ENCODE results near the gene GALNT2. TPM values are rescaled to one million over a fixed set of nuclear protein-coding genes. Genes with fewer than 3 reads are reported as not detected.

GALNT2 gene
- total and polyA plus RNA-seq, 4 experiments from 2014 or later, result 11.5 to 20.9 (median 15.8) TPM

DNA sequence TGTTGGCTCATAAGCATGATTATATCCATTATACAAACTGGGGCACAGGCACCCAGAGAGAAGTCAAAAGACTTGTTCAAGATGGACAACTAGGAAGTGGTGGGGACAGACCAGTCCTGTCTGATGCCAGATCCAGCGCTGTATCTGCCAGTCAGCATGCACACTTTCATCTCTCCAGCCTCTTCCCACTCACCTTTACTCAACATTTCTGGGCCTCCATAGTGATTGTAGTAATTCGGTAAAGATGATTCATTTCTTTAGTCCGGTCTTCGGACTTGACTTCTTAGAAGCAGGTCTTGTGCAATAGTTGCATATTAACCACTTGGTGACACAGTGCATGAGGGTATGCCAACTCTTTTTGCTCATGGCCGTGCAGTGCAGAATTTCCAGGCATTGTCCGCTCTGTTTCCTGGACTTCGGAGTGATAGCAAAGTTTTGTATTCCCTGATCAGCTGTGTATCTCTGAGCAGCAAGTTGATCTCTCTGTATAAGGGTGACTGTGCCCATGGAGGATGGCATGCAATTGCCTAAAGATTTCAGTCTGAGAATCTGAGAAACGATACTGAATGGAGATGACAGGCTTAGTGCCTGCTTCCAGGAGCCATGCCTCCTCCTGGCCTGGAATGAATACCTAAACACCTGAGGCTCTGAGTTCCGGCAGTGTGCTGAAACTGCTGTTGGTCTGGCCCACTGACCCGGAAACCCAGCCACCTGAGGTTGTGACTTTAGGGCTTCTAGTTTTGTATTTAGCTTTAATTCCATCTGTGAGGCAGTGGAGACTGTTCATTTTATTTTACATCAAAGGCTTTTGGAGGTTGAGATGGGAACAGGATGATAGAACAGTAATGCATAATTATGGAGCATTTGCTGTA lies 39.0 kb downstream of the GALNT2 start:
- no peaks in the 10 kb centered on the region for H3K9me3 ChIP-seq (ENCODE audit: control insufficient read depth in 1 of 2, low read length in 2 of 2)
- Mint-ChIP-seq H3K27ac (peak overlapping the region in 4 of 7 donors; percentile 11 to 66 (median 24)), H3K9me3 (no peaks in the 10 kb centered on the region), H3K4me1 (peaks cover 45 to 89% (median 58%) of the 10 kb centered on the region in 4 donors), H3K27me3 (no peaks in the 10 kb centered on the region), H3K36me3 (no peaks in the 10 kb centered on the region), H3K4me3 (peak overlapping the region in 5 of 8 donors; percentile 13 to 63 (median 43))
- no peak for DNase-seq
- no peak overlapping the region for H3K27ac ChIP-seq (ENCODE audit: low read depth, low read length)
- no peak overlapping the region for H3K4me3 ChIP-seq (ENCODE audit: low read length in 2 of 2)
- no peaks in the 10 kb centered on the region for H3K27me3 ChIP-seq (ENCODE audit: insufficient read depth, low read length)
- peaks cover 44% of the 10 kb centered on the region for H3K4me1 ChIP-seq (ENCODE audit: insufficient read depth, low read length)
- POLR2A ChIA-PET (ENCODE audit: partially characterized antibody), result no interaction called here
- CTCF ChIA-PET (ENCODE audit: partially characterized antibody), result no interaction called here
- H3K36me3 ChIP-seq (ENCODE audit: insufficient read depth, low read length), result no peaks in the 10 kb centered on the region
- intact Hi-C loops (cut with micrococcal nuclease), result loop anchor here (2.0 kb wide), 1 partner anchor 37 kb away; no protein-coding TSS in a partner anchor

DNA sequence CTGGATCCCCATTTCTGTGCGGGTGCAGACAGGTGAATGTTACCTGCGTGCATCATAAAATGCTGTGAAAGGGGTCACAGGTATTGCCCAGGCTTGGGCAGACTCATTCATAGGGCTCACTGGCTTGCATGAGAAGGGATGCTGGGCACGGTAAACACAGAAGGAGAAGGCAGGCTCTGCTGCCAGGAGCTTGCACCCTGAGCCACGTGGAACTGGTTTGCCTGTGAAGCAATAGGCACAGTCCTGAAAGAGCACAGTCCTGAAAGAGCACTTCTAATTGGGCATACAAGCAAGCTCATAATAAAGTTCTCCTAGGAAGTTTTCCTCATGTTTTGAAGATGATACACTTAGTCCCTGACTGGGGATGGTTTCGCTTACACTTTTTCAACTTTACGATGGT lies 40.9 kb downstream of the GALNT2 start:
- CTCF ChIA-PET (ENCODE audit: partially characterized antibody), result no interaction called here
- intact Hi-C loops (cut with micrococcal nuclease), result no loop called here
- Histone ChIP-seq H3K27me3 (ENCODE audit: insufficient read depth, low read length) (no peaks in the 10 kb centered on the region), H3K4me3 (ENCODE audit: low read length in 2 of 2) (no peak overlapping the region), H3K36me3 (ENCODE audit: insufficient read depth, low read length) (no peaks in the 10 kb centered on the region), H3K27ac (ENCODE audit: low read depth, low read length) (no peak overlapping the region), H3K9me3 (ENCODE audit: control insufficient read depth in 1 of 2, low read length in 2 of 2) (no peaks in the 10 kb centered on the region), H3K4me1 (ENCODE audit: insufficient read depth, low read length) (peaks cover 38% of the 10 kb centered on the region)
- Mint-ChIP-seq H3K36me3 (peaks cover under 1 to 3% of the 10 kb centered on the region in 2 donors), H3K4me3 (no peak overlapping the region), H3K9me3 (no peaks in the 10 kb centered on the region), H3K4me1 (peaks cover 42 to 70% (median 52%) of the 10 kb centered on the region in 4 donors), H3K27ac (no peak overlapping the region), H3K27me3 (no peaks in the 10 kb centered on the region)
- POLR2A ChIA-PET (ENCODE audit: partially characterized antibody), result no interaction called here
- no peak for DNase-seq

DNA sequence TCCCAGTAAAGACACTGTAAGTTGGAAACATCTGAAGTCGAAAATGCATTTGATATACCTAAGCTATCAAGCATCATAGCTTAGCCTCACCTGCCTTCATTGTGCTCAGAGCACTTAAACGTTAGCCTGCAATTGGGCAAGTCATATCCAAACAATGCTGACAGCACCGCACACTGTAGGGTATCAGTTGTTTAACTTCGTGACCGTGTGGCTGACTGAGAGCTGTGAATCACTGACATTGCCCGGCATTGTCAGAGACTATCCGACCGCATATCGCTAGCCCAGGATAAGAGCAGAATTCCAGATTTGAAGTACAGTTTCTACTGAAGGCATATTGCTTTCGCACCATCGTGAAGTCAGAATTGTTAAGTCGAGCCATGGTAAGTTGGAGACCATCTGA lies 41.5 kb downstream of the GALNT2 start:
- Histone ChIP-seq H3K27me3 (ENCODE audit: insufficient read depth, low read length) (no peaks in the 10 kb centered on the region), H3K27ac (ENCODE audit: low read depth, low read length) (no peak overlapping the region), H3K4me1 (ENCODE audit: insufficient read depth, low read length) (peaks cover 32% of the 10 kb centered on the region), H3K9me3 (ENCODE audit: control insufficient read depth in 1 of 2, low read length in 2 of 2) (no peaks in the 10 kb centered on the region), H3K4me3 (ENCODE audit: low read length in 2 of 2) (no peak overlapping the region), H3K36me3 (ENCODE audit: insufficient read depth, low read length) (no peaks in the 10 kb centered on the region)
- ChIA-PET CTCF (ENCODE audit: partially characterized antibody) (interaction anchor here (1.5 kb wide), 1 partner anchor 62 kb away, joined by 3 read pairs; no protein-coding TSS in a partner anchor), POLR2A (ENCODE audit: partially characterized antibody) (no interaction called here)
- H3K9me3 Mint-ChIP-seq, result no peaks in the 10 kb centered on the region
- no peaks in the 10 kb centered on the region for H3K27me3 Mint-ChIP-seq
- intact Hi-C loops (cut with micrococcal nuclease), result no loop called here
- DNase-seq, result no peak
- peaks cover 3 to 7% of the 10 kb centered on the region in 2 donors for H3K36me3 Mint-ChIP-seq
- H3K4me1 Mint-ChIP-seq, result peaks cover 37 to 63% (median 50%) of the 10 kb centered on the region in 4 donors
- peak overlapping the region in 2 of 7 donors; percentile 16 to 22 for H3K27ac Mint-ChIP-seq
- peak overlapping the region in 2 of 8 donors; percentile 0 to 6 for H3K4me3 Mint-ChIP-seq

DNA sequence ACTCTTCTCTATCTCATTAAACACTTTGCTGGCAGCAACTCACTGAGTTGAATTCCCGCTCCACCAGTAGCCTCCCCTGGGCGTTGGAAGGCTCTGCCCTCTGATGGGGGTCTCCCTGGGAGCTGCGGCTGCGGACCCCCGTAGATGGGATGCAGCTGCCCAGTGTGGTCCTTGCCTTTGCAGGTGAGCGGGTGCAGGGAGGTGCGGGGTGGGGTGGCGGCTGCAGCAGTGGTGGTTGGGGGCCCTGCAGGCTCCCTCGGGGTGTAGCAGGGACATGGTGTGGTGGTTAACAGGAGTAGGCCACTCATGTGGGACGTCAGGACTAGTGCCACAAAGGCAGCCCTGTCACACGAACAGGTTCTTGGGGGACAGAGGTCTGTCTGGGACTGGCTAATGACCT lies 42.0 kb downstream of the GALNT2 start:
- Mint-ChIP-seq H3K27me3 (no peaks in the 10 kb centered on the region), H3K4me1 (peaks cover 33 to 58% (median 46%) of the 10 kb centered on the region in 4 donors), H3K36me3 (peaks cover 3 to 10% of the 10 kb centered on the region in 2 donors), H3K27ac (peak overlapping the region in 4 of 7 donors; percentile 19 to 62 (median 36)), H3K9me3 (no peaks in the 10 kb centered on the region), H3K4me3 (peak overlapping the region in 1 of 8 donors; percentile 40)
- Histone ChIP-seq H3K9me3 (ENCODE audit: control insufficient read depth in 1 of 2, low read length in 2 of 2) (no peaks in the 10 kb centered on the region), H3K27me3 (ENCODE audit: insufficient read depth, low read length) (no peaks in the 10 kb centered on the region), H3K4me3 (ENCODE audit: low read length in 2 of 2) (no peak overlapping the region), H3K4me1 (ENCODE audit: insufficient read depth, low read length) (peaks cover 27% of the 10 kb centered on the region), H3K27ac (ENCODE audit: low read depth, low read length) (no peak overlapping the region), H3K36me3 (ENCODE audit: insufficient read depth, low read length) (no peaks in the 10 kb centered on the region)
- intact Hi-C loops (cut with micrococcal nuclease), result no loop called here
- ChIA-PET POLR2A (ENCODE audit: partially characterized antibody) (interaction anchor here (1.0 kb wide), 1 partner anchor 42 kb away, joined by 4 read pairs; the partner anchor contains the start of gene GALNT2), CTCF (ENCODE audit: partially characterized antibody) (interaction anchor here (0.7 to 1.7 kb wide), 7 partner anchors 11 to 436 kb away, joined by 3 to 5 read pairs (median 3); partner anchors contain the start of gene GALNT2)
- DNase-seq, result no peak

DNA sequence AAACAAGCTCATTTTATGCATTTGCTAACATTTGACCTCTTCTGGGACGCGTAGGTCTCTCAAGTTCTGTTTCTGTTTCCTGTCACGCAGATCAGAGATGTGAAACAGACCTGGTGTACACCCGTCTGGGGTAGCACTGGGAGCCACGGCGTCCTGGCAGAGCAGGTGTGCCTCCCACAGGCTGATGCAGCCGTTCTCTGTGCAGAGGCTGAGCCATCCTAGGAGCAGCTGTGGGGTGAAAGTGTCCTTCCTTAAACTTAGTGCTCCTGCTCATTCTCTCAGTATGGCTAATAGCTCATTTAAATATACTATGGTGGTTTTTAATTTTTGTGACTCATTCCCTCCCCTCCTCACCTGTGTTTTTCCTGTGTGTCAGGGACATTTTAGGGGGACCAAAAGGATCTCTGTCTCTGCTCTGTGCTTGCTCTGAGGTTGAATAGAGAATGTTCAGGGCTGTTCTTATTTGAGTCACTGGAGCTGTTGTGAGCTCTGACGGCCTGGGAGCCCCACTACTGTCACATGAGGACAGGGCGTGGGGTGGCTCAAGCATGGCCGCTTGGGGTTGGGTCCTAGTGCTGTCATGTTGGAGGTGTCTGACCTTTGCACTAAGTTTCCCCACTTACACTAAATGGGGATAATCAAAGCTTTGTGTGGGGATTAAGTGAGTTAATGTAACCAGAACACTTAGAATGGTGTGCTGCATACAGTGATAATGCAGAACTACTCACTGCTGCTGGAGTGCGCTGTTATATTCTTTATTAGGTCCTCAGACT lies 43.0 kb downstream of the GALNT2 start:
- H3K4me1 ChIP-seq (ENCODE audit: insufficient read depth, low read length), result peaks cover 17% of the 10 kb centered on the region
- POLR2A ChIA-PET (ENCODE audit: partially characterized antibody), result interaction anchor here (1.0 kb wide), 1 partner anchor 43 kb away, joined by 4 read pairs; the partner anchor contains the start of gene GALNT2
- no peak overlapping the region for H3K27ac ChIP-seq (ENCODE audit: low read depth, low read length)

DNA sequence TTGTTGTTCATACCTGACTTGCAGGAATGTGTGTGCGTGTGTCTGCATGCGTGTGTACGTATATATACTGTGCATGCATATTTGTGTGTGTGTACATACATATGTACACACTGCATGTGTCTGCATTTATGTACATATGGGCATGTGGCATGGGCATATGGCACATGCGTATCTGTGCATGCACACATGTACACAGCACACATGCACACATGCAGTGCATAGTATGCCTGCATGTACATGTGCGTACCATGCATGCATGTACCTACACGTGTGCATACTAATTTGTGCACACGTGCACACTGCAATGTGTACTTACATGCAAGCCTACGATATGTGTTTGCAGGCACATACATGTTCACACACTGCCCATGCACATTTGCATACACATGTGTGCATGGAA lies 43.9 kb downstream of the GALNT2 start:
- Histone ChIP-seq H3K4me3 (ENCODE audit: low read length in 2 of 2) (no peak overlapping the region), H3K4me1 (ENCODE audit: insufficient read depth, low read length) (peaks cover 9% of the 10 kb centered on the region), H3K27ac (ENCODE audit: low read depth, low read length) (no peak overlapping the region), H3K27me3 (ENCODE audit: insufficient read depth, low read length) (no peaks in the 10 kb centered on the region), H3K9me3 (ENCODE audit: control insufficient read depth in 1 of 2, low read length in 2 of 2) (no peaks in the 10 kb centered on the region), H3K36me3 (ENCODE audit: insufficient read depth, low read length) (no peaks in the 10 kb centered on the region)
- Mint-ChIP-seq H3K36me3 (peaks cover 12 to 21% of the 10 kb centered on the region in 2 donors), H3K9me3 (no peaks in the 10 kb centered on the region), H3K27ac (no peak overlapping the region), H3K27me3 (no peaks in the 10 kb centered on the region), H3K4me3 (no peak overlapping the region), H3K4me1 (peaks cover 19 to 44% (median 33%) of the 10 kb centered on the region in 4 donors)
- intact Hi-C loops (cut with micrococcal nuclease), result no loop called here
- CTCF ChIA-PET (ENCODE audit: partially characterized antibody), result interaction anchor here (1.0 to 1.3 kb wide), 2 partner anchors 15 to 30 kb away, joined by 3 read pairs; no protein-coding TSS in a partner anchor
- no peak for DNase-seq
- POLR2A ChIA-PET (ENCODE audit: partially characterized antibody), result no interaction called here

More for the DNA sequence above, 43.0 kb downstream of the GALNT2 start:
- peak in 4 of 5 donors; percentile 14 to 37 (median 26) for DNase-seq
- no peaks in the 10 kb centered on the region for H3K9me3 ChIP-seq (ENCODE audit: control insufficient read depth in 1 of 2, low read length in 2 of 2)
- H3K36me3 ChIP-seq (ENCODE audit: insufficient read depth, low read length), result no peaks in the 10 kb centered on the region
- CTCF ChIA-PET (ENCODE audit: partially characterized antibody), result interaction anchor here (0.7 to 1.7 kb wide), 9 partner anchors 10 to 437 kb away, joined by 3 to 5 read pairs (median 3); partner anchors contain the start of gene GALNT2
- H3K36me3 Mint-ChIP-seq, result peaks cover 10 to 17% of the 10 kb centered on the region in 2 donors
- H3K9me3 Mint-ChIP-seq, result no peaks in the 10 kb centered on the region
- peak overlapping the region in 5 of 8 donors; percentile 6 to 47 (median 40) for H3K4me3 Mint-ChIP-seq
- intact Hi-C loops (cut with micrococcal nuclease), result no loop called here
- H3K27me3 ChIP-seq (ENCODE audit: insufficient read depth, low read length), result no peaks in the 10 kb centered on the region
- H3K4me1 Mint-ChIP-seq, result peaks cover 24 to 53% (median 38%) of the 10 kb centered on the region in 4 donors
- H3K4me3 ChIP-seq (ENCODE audit: low read length in 2 of 2), result no peak overlapping the region
- H3K27ac Mint-ChIP-seq, result peak overlapping the region in 4 of 7 donors; percentile 3 to 25 (median 14)
- H3K27me3 Mint-ChIP-seq, result no peaks in the 10 kb centered on the region

Data from CD4-positive, alpha-beta memory T cell (primary cell).